T-helper 2 cell (primary cell): Measurements from ENCODE around the gene CYP1A2.
A peak's percentile ranks its signal among the peaks of the same experiment; 100 is the strongest.

Experiments
- DNase-seq, 5 experiments: peaks; one replicate each; pipeline versions ENCODE4 v3.0.0 to v3.0.0-alpha.2; 2012 to 2022

The CYP1A2 gene

DNA sequence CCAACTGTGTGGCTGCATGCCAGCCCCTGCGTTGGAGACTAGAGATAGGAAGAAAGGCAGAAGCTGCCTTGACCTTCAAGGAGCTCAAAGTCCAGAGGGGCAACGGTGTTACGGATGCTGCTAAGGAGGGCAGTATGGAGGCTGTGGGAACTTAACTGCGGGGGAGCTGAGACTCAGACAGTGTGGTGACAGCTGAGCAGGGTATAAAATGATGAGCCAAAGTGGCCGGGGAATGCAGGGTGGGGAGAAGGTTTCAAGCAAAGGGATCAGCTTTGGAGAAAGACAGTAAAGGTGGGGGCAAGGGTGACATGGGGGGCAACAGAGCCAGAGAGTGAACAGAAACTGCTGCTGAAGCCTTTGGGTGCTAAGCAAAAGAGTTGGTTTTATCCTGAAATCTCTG lies 6.2 kb upstream of the CYP1A2 start:
- no peak for DNase-seq

DNA sequence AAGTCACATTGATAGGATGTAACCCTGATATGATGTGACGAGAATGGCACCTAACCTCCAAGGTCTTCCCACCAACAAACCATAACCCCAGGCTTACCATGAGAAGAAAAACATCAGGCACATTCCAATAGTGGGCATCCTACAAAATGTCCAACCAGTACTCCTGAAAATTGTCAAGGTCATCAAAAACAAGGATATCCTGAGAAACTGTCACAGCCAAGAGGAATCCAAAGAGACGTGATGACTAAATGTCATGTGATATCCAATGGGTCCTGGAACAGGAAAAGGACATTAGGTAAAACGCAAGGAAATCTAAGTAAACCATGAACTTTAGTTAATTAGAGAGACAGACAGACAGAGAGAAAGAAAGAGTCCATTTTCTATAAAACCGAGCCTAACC lies 2.3 kb upstream of the CYP1A2 start:
- no peak for DNase-seq

- no peak for DNase-seq
These were observed 1.2 kb downstream of the CYP1A2 start for GRCh38 chr15:74749832-74750231.

GRCh38 chr15:74750751-74751150 lies 2.1 kb downstream of the CYP1A2 start:
- no peak for DNase-seq

- DNase-seq, result no peak
These were observed 3.4 kb downstream of the CYP1A2 start for GRCh38 chr15:74752011-74752410.

DNA sequence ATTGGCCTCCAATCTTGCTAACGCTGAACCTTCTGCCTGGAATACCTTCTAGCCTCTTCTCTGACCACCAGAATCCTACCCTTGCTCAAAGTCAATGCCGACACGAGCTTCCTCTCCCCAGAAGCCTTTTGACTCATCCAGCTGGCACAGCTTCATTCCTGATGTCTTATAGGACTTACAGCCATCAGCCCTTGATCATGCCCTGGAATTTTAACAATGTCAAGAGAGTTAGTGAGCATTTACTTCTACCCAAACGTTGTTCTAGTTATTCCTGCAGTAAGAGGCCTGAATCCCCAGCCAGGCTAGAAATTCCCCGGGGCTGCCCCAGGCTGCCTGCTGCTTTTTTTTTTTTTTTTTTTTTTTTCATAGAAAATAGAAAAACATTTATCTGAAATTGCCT lies 3.9 kb downstream of the CYP1A2 start:
- DNase-seq, result no peak

GRCh38 chr15:74754593-74755215 lies 6.1 kb downstream of the CYP1A2 start:
- DNase-seq, result no peak

DNA sequence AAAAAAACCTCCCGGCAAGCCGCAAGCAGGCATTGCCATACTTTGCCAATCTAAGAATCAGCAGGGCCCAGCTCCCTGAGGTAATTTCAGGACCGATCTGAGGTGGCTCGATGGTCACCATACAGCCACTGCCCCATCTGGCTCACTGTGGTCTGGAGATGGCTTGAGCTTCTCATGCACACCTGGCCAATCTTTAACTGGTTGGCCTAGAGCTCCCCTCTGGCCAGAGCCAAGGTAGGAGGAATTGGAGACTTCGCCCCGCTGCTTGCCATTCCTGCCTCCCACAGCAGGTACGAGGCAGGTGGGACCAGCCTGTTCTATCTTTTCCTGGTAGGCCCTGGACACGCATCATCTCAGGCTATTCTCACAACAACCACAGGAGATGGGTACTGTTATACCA lies 10.1 kb downstream of the CYP1A2 start:
- no peak for DNase-seq

GRCh38 chr15:74762791-74763150 lies 14.1 kb downstream of the CYP1A2 start:
- DNase-seq, result no peak

GRCh38 chr15:74763416-74763815 lies 14.8 kb downstream of the CYP1A2 start:
- DNase-seq, result no peak

DNA sequence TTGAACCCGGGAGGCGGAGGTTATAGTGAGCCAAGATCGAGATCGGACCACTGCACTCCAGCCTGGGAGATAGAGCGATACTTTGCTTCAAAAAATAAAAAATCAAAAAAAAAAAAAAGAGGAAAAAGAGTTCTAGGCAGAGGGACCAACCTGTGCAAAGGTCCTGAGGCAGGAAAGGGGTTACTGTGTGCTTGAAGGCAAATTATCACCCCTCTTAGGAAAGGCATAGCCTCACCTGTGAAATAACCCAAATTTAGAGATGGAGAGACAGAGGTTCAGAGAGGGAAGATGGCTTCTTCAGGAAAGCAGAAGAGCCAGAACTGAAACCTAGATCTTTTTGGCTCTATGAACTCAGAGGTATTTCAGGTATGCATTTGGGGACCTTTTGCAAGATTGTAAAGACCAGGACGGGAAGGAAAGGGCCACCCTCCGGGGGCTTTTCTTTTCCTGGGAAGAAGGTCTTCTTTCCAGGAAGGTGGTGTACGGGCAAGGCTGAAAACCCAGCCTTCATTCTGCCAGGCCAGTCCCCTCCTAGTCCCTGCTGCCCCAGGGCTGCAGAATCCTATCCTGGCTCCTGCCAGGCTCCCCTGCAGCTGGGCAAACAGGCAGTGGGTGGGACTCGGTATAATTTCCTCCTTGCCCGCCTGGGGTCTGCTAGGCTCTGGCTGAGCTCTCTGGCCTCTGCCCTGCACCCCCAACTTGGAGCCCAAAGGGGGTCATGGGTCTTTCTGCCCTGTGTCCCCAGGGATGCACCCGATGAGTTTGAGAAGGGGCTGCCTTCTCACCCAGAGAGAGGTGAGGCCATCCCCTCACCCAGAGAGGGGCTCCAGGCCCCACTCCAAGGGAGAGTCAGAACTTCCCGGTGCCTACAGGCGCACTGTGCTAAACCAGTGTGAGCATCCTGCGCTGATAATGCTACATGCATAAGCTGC lies 18.8 kb downstream of the CYP1A2 start:
- DNase-seq, result no peak

- no peak for DNase-seq
These were observed 19.6 kb downstream of the CYP1A2 start for GRCh38 chr15:74768099-74768770.

- peak in 3 of 5 experiments; percentile 45 to 58 (median 58) for DNase-seq
These were observed 20.2 kb downstream of the CYP1A2 start for GRCh38 chr15:74768771-74769342.

DNA sequence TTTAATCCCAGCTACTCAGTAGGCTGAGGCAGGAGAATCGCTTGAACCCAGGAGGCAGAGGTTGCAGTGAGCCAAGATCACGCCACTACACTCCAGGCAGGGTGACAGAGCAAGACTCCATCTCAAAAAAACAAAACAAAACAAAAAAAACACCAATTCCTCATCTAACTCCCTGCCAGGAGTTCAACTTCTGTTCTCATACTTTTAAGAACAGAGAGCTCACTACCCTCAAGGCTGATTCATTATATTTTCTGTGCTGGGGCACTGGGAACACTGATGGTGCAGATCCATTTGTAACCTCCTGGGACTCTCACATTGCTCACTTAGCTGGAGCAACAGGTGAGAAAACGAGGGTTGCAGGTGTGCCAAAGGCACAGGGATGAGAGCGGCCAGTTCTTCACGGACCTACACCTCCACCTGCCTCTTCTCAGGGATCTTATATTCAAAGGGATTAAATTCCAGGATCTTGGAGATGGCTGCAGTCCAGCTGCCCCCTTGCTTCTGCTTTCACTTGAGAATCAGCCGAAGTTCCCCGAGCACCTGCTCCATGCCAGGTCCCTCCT lies 20.9 kb downstream of the CYP1A2 start:
- no peak for DNase-seq

DNA sequence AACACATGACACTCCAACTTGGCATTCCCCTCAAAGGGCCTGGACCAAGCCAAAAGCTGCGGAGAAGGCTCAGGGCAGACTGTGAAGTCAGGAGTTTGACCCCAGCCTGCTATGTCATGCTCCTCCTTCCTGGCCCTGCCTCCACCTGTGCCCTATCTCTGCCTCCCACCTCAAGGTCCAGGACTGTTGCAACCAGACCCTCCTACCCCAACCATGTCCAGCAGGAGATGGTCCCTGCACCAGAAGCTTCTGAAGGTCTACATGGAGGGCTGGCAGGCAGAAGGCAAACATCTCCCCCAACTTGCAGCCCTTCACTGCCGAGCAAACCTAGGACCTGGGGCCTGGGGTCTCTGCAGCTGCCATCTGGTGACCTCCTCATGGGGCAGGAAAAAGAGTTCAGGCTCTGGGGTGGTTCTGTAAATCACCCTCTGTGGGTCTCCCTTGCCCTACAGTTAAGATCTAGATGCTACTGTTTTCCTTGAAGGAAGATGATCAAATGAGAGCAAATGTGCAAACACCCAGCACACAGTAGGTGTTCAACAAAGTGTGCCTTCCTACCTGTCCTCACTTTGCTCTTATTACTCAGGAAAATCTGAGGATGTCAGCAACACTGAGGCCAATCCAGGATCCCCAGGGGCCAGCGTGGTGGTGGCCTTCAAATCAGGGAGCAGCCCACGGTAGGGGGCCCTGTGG lies 21.7 kb downstream of the CYP1A2 start:
- no peak for DNase-seq

GRCh38 chr15:74773329-74773728 lies 24.7 kb downstream of the CYP1A2 start:
- DNase-seq, result no peak

- no peak for DNase-seq
These were observed 25.1 kb downstream of the CYP1A2 start for GRCh38 chr15:74773731-74774252.

GRCh38 chr15:74775132-74775562 lies 26.5 kb downstream of the CYP1A2 start:
- no peak for DNase-seq

GRCh38 chr15:74775894-74776293 lies 27.2 kb downstream of the CYP1A2 start:
- no peak for DNase-seq

DNA sequence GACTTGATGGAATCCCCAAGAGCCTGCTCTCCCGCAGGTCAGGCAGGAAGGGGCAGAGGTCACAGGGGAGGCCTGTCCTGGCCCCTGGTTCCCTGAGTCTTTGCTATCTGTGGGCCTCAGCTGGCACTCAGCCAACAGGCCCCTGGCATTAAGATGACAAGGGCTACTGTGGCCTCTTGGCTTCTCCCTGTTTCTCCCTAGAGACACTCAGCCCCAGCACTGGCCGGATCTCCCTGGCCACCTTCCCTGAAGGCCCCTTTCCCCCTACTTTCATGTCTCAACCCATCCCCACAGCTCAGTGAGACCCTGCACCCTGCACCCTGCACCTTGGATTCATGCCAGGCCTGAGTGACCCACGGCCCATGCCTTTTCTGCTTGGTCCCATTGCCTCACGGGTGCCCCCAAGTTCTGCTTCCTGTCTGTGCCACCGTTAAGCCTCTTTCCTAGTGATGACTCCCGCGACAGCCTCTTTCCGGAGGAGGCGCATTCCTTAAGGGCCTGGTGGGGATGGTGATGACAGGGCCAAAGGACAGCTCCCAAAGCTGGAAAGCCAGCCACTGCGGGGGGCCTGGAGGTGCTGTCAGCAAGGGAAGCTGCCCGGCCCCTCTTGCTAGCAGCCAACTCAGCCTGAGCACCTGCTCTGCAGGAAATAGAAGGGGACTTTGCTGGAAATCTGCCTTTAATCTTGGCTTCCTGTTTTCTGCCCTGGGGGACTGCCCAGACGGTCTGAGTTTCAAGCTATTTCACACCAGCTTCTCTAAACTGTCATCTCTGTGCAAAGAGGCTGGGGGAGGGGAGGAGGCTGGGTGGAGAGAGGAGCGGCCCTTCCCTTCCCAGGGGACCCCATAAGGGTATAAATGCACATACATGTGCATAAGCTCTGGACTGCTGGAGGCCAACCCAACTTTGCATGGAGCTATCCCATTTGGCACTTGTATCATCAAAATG lies 28.4 kb downstream of the CYP1A2 start:
- peak in 3 of 5 experiments; percentile 46 to 89 (median 73) for DNase-seq
